HepG2 (cell line): ENCODE results near the gene TMEM14B. TPM values are rescaled to one million over a fixed set of nuclear protein-coding genes. Genes with fewer than 3 reads are reported as not detected.

ENCODE experiments used
- AGO2 ChIP-seq: fragments of 200-400 bp; formaldehyde crosslinking; optimal IDR thresholded peaks from 2 replicates; pipeline ENCODE3; 2017; ENCODE audit warnings: mild to moderate bottlenecking, low read depth, low read length, moderate library complexity
- CCDC6 ChIP-seq: sonication (generic); formaldehyde crosslinking; IDR thresholded peaks from 2 replicates; pipeline ENCODE4 v1.8.1; 2022; ENCODE audit warnings: mild to moderate bottlenecking, missing genetic modification reagents, moderate library complexity
- DMAP1 ChIP-seq: IDR thresholded peaks from 2 replicates; pipeline ENCODE4 v1.6.1; 2016
- DZIP1 ChIP-seq: sonication (generic); formaldehyde crosslinking; IDR thresholded peaks from 2 replicates; pipeline ENCODE4 v1.5.0; 2020; ENCODE audit warnings: mild to moderate bottlenecking, missing genetic modification reagents
- ELF4 ChIP-seq: sonication (generic); formaldehyde crosslinking; IDR thresholded peaks from 2 replicates; pipeline ENCODE4 v1.5.0; 2020; ENCODE audit warnings: missing genetic modification reagents, mild to moderate bottlenecking, moderate library complexity, borderline replicate concordance
- HIVEP1 ChIP-seq: sonication (generic); formaldehyde crosslinking; IDR thresholded peaks from 2 replicates; pipeline ENCODE4 v1.4.0; 2020; ENCODE audit warnings: mild to moderate bottlenecking, missing genetic modification reagents
- KLF13 ChIP-seq: sonication (generic); formaldehyde crosslinking; IDR thresholded peaks from 2 replicates; pipeline ENCODE4 v1.4.0; 2020; ENCODE audit warnings: mild to moderate bottlenecking, missing genetic modification reagents
- KLF6 ChIP-seq: IDR thresholded peaks from 2 replicates; pipeline ENCODE4 v1.8.0; 2016; ENCODE audit warnings: missing biosample characterization, missing genetic modification reagents
- NFIC ChIP-seq: IDR thresholded peaks from 2 replicates; pipeline ENCODE4 v1.6.1; 2012; ENCODE audit warnings: mild to moderate bottlenecking, low read length, inconsistent platforms
- ONECUT2 ChIP-seq: sonication (generic); formaldehyde crosslinking; IDR thresholded peaks from 2 replicates; pipeline ENCODE4 v1.4.0; 2020; ENCODE audit warnings: missing genetic modification reagents
- POLR2A ChIP-seq, 2 experiments: IDR thresholded peaks; 2 replicates each; pipeline ENCODE4 v1.6.1; 2011; ENCODE audit warnings: low read depth in 2 of 2, low read length in 2 of 2, mild to moderate bottlenecking in 1 of 2, moderate library complexity in 1 of 2; ENCODE audit not compliant: insufficient read depth in 1 of 2
- RFX1 ChIP-seq: fragments of 450-650 bp; IDR thresholded peaks from 2 replicates; pipeline ENCODE4 v1.6.1; 2017
- SCMH1 ChIP-seq: sonication (generic); formaldehyde crosslinking; IDR thresholded peaks from 2 replicates; pipeline ENCODE4 v1.9.0; 2021; ENCODE audit warnings: missing genetic modification reagents, mild to moderate bottlenecking, borderline replicate concordance
- SIN3A ChIP-seq: IDR thresholded peaks from 2 replicates; pipeline ENCODE4 v1.6.1; 2011; ENCODE audit warnings: low read depth, mild to moderate bottlenecking, control low read depth, low read length, borderline replicate concordance
- THAP11 ChIP-seq: IDR thresholded peaks from 2 replicates; pipeline ENCODE4 v1.6.1; 2016; ENCODE audit warnings: missing biosample characterization, missing genetic modification reagents
- YEATS4 ChIP-seq: sonication (generic); formaldehyde crosslinking; IDR thresholded peaks from 2 replicates; pipeline ENCODE4 v1.4.0; 2020; ENCODE audit warnings: missing genetic modification reagents, borderline replicate concordance
- ZBTB21 ChIP-seq: sonication (generic); formaldehyde crosslinking; IDR thresholded peaks from 2 replicates; pipeline ENCODE4 v1.4.0; 2020; ENCODE audit warnings: missing genetic modification reagents
- ZNF235 ChIP-seq: sonication (generic); formaldehyde crosslinking; IDR thresholded peaks from 2 replicates; pipeline ENCODE4 v1.8.1; 2023; ENCODE audit warnings: mild to moderate bottlenecking, missing genetic modification reagents, borderline replicate concordance
- ZNF251 ChIP-seq: sonication (generic); formaldehyde crosslinking; IDR thresholded peaks from 2 replicates; pipeline ENCODE4 v1.9.0; 2021; ENCODE audit warnings: mild to moderate bottlenecking, missing genetic modification reagents
- ZNF276 ChIP-seq: sonication (generic); formaldehyde crosslinking; IDR thresholded peaks from 2 replicates; pipeline ENCODE4 v1.4.0; 2020; ENCODE audit warnings: mild to moderate bottlenecking, low read depth, missing genetic modification reagents
- ZNF503 ChIP-seq: sonication (generic); formaldehyde crosslinking; IDR thresholded peaks from 2 replicates; pipeline ENCODE4 v1.4.0; 2020; ENCODE audit warnings: missing genetic modification reagents
- ZNF564 ChIP-seq: sonication (generic); formaldehyde crosslinking; IDR thresholded peaks from 2 replicates; pipeline ENCODE4 v1.8.1; 2023; ENCODE audit warnings: mild to moderate bottlenecking, missing genetic modification reagents
- ZNF567 ChIP-seq: sonication (generic); formaldehyde crosslinking; IDR thresholded peaks from 2 replicates; pipeline ENCODE4 v1.8.1; 2023; ENCODE audit warnings: mild to moderate bottlenecking, missing genetic modification reagents, borderline replicate concordance
- polyA plus RNA-seq, 8 experiments: library from polyadenylated mRNA; depleted of rRNA in 3 of 8; stranded (reverse) in 7 of 8; unstranded in 1 of 8; fragments of >200 nt; fragmentation: Illumina TruSeq in 4 of 8; extraction: Trizol in 4 of 8; gene quantifications; 2 replicates each; pipeline versions ENCODE4 v1.2.1 to v1.2.3, GENCODE V29; 2011 to 2016; ENCODE audit warnings: low read depth in 4 of 8, missing spikeins in 1 of 8, mixed read lengths in 1 of 8; ENCODE audit not compliant: insufficient read depth in 1 of 8
- total RNA-seq, 5 experiments: library from RNA; depleted of rRNA; stranded (reverse); fragments of >200 nt; fragmentation: Illumina TruSeq; extraction: Trizol; gene quantifications; 2 replicates each; pipeline ENCODE4 v1.2.3, GENCODE V29; 2016; ENCODE audit warnings: low read depth in 1 of 5
- TF ChIP-seq, protein P1 (sequence below): IDR thresholded peaks from 2 replicates; pipeline ENCODE4 v1.6.1; 2016

TMEM14B gene
- total and polyA plus RNA-seq, 2 of the 13 experiments (the other 11 are each of a cell fraction or from before 2014, with no cell fraction given), result 133 to 200 TPM

- TF ChIP-seq DZIP1, result peak; percentile 86; the same call in 1 of the 2 replicates
- TF ChIP-seq CCDC6 (CRISPR knock-in tag), result peak; percentile 98; the same call in 1 of the 2 replicates
- TF ChIP-seq ONECUT2 (CRISPR knock-in tag), result 0 out of 2 replicates have a peak, but pooled peaks have one; percentile 5
- TF ChIP-seq ZNF251 (CRISPR knock-in tag), result no peak
- TF ChIP-seq DMAP1 (CRISPR knock-in tag), result peak; percentile 95
- TF ChIP-seq, protein P1, sequence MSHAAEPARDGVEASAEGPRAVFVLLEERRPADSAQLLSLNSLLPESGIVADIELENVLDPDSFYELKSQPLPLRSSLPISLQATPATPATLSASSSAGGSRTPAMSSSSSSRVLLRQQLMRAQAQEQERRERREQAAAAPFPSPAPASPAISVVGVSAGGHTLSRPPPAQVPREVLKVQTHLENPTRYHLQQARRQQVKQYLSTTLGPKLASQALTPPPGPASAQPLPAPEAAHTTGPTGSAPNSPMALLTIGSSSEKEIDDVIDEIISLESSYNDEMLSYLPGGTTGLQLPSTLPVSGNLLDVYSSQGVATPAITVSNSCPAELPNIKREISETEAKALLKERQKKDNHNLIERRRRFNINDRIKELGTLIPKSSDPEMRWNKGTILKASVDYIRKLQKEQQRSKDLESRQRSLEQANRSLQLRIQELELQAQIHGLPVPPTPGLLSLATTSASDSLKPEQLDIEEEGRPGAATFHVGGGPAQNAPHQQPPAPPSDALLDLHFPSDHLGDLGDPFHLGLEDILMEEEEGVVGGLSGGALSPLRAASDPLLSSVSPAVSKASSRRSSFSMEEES (CRISPR knock-in tag), result peak; percentile 97
- TF ChIP-seq AGO2, result peak; percentile 67
- peak; percentile 95 for TF ChIP-seq YEATS4 (CRISPR knock-in tag)
- peak; percentile 85 for TF ChIP-seq ZNF276 (CRISPR knock-in tag)
- TF ChIP-seq ELF4 (CRISPR knock-in tag), result no peak
- TF ChIP-seq THAP11 (CRISPR knock-in tag), result peak; percentile 87
- TF ChIP-seq ZNF564 (CRISPR knock-in tag), result peak; percentile 95
- TF ChIP-seq SCMH1 (CRISPR knock-in tag), result no peak
- no peak for TF ChIP-seq ZNF235
- no peak for TF ChIP-seq KLF13 (CRISPR knock-in tag)
- peak; percentile 63 for TF ChIP-seq ZNF503 (CRISPR knock-in tag)
- TF ChIP-seq ZNF567 (CRISPR knock-in tag), result peak; percentile 89
- TF ChIP-seq ZBTB21, result no peak; the same call in 1 of the 2 replicates
- no peak; the same call in 1 of the 2 replicates for TF ChIP-seq SIN3A
- peak; percentile 98 for TF ChIP-seq HIVEP1 (CRISPR knock-in tag)
- TF ChIP-seq NFIC, result no peak
- TF ChIP-seq RFX1, result no peak
- TF ChIP-seq KLF6 (CRISPR knock-in tag), result peak; percentile 88
- peak in 1 of 2 experiments; percentile 88; a peak in 3 of 4 replicates for TF ChIP-seq POLR2A (IDR thresholded peaks at IDR 0.05; ENCODE audit: insufficient read depth in 1 of 2, low read depth in 2 of 2, low read length in 2 of 2)
These were observed 24.6 kb upstream of the TMEM14B start, which contains the start of gene TMEM14C (continued) for GRCh38 chr6:10722820-10723566.
